Keratinocyte (primary cell): ENCODE data around the gene EVL. TPM values are rescaled to one million over a fixed set of nuclear protein-coding genes. Genes with fewer than 3 reads are reported as not detected.

Experiments used
- DNase-seq: peaks from one replicate; pipeline ENCODE4 v3.0.0-alpha.2; 2011; ENCODE audit warnings: low read depth, missing footprints, low spot score
- FAIRE-seq: peaks from 2 replicates; lab custom pipeline; 2011; peaks lifted over from hg19 to GRCh38; lab: Jason Lieb, UNC
- H2AFZ ChIP-seq: 2 replicates; pipeline ENCODE4 v1.6.0; 2012; ENCODE audit warnings: low read length, control low read depth, inconsistent platforms; ENCODE audit not compliant: control insufficient read depth
- H3K27ac ChIP-seq: 2 replicates; pipeline ENCODE4 v1.5.1; 2011; ENCODE audit warnings: low read length; ENCODE audit not compliant: control insufficient read depth, insufficient read depth
- H3K27me3 ChIP-seq: 3 replicates; pipeline ENCODE4 v1.6.0; 2011; ENCODE audit warnings: low read length; ENCODE audit not compliant: control insufficient read depth, insufficient read depth; ENCODE audit errors: extremely low read depth
- H3K36me3 ChIP-seq, 2 experiments: 2 replicates in 1 of 2; 3 replicates in 1 of 2; pipeline ENCODE4 v1.5.1; 2011; ENCODE audit warnings: low read length in 2 of 2, mild to moderate bottlenecking in 1 of 2; ENCODE audit not compliant: control insufficient read depth in 2 of 2, insufficient read depth in 2 of 2; ENCODE audit errors: extremely low read depth in 1 of 2
- H3K4me1 ChIP-seq: 3 replicates; pipeline ENCODE4 v1.5.1; 2011; ENCODE audit warnings: low read length; ENCODE audit not compliant: control insufficient read depth, insufficient read depth; ENCODE audit errors: extremely low read depth
- H3K4me2 ChIP-seq: 3 replicates; pipeline ENCODE4 v1.6.0; 2011; ENCODE audit warnings: low read depth, low read length; ENCODE audit not compliant: control insufficient read depth, insufficient read depth; ENCODE audit errors: extremely low read depth
- H3K4me3 ChIP-seq, 3 experiments: fragments of 200-600 bp in 1 of 3; sonication (generic) in 1 of 3; 2 replicates in 2 of 3; 3 replicates in 1 of 3; pipeline ENCODE4 v1.5.1; 2011 to 2016; ENCODE audit warnings: low read length in 3 of 3, mild to moderate bottlenecking in 3 of 3, control low read depth in 2 of 3, inconsistent platforms in 1 of 3, low read depth in 1 of 3, mixed read lengths in 1 of 3, mixed run types in 1 of 3, moderate library complexity in 1 of 3; ENCODE audit not compliant: control insufficient read depth in 2 of 3, insufficient read depth in 2 of 3; ENCODE audit errors: extremely low read depth in 1 of 3
- H3K79me2 ChIP-seq: 2 replicates; pipeline ENCODE4 v1.6.0; 2012; ENCODE audit warnings: low read length; ENCODE audit not compliant: control insufficient read depth, insufficient read depth
- H3K9ac ChIP-seq: 3 replicates; pipeline ENCODE4 v1.6.0; 2011; ENCODE audit warnings: low read length; ENCODE audit not compliant: control insufficient read depth, insufficient read depth; ENCODE audit errors: extremely low read depth
- H3K9me1 ChIP-seq: 3 replicates; pipeline ENCODE4 v1.6.0; 2011; ENCODE audit warnings: low read length; ENCODE audit not compliant: control insufficient read depth, insufficient read depth; ENCODE audit errors: extremely low read depth
- H3K9me3 ChIP-seq: 2 replicates; pipeline ENCODE4 v1.5.1; 2012; ENCODE audit warnings: low read depth, low read length; ENCODE audit not compliant: control insufficient read depth
- H4K20me1 ChIP-seq: 3 replicates; pipeline ENCODE4 v1.6.0; 2011; ENCODE audit warnings: low read length; ENCODE audit not compliant: control insufficient read depth, insufficient read depth; ENCODE audit errors: extremely low read depth
- CTCF ChIP-seq, 3 experiments: IDR thresholded peaks in 1 of 3; conservative IDR thresholded peaks in 1 of 3; optimal IDR thresholded peaks in 1 of 3; 2 replicates in 2 of 3; 3 replicates in 1 of 3; pipeline versions ENCODE3 to v1.5.1; 2011; ENCODE audit warnings: low read length in 3 of 3, mild to moderate bottlenecking in 3 of 3, moderate library complexity in 2 of 3, control low read depth in 1 of 3, inconsistent platforms in 1 of 3; ENCODE audit not compliant: insufficient read depth in 2 of 3; ENCODE audit errors: extremely low read depth in 1 of 3
- EZH2 ChIP-seq: IDR thresholded peaks from one replicate; pipeline ENCODE4 v1.6.1; 2012; ENCODE audit warnings: inconsistent platforms, mild to moderate bottlenecking, low read length, moderate library complexity
- dilution Hi-C: fragments of 300-500 bp; cut with MboI; formaldehyde crosslinking; loops from one replicate; pipeline ENCODE4 v1.7.0; 2020; ENCODE audit warnings: low sequenced_read_pairs; ENCODE audit not compliant: extremely low pct_ligation_motif_present
- polyA plus RNA-seq, 5 experiments: library from polyadenylated mRNA; depleted of rRNA in 3 of 5; stranded (reverse) in 3 of 5; stranded (forward) in 1 of 5; unstranded in 1 of 5; fragments of >200 nt; gene quantifications; 1 replicate in 1 of 5; 2 replicates in 3 of 5; 3 replicates in 1 of 5; pipeline versions ENCODE4 v1.2.1 to v1.2.3, GENCODE V29; 2011 to 2012; ENCODE audit warnings: missing spikeins in 2 of 5, low read depth in 1 of 5, low replicate concordance in 1 of 5

EVL gene
- polyA plus RNA-seq, 1 donor (not counting 4 experiments of a cell fraction or from before 2014, with no cell fraction given), result 12.0 TPM

- Histone ChIP-seq H3K4me1 (peaks cover 13% of the 10 kb centered on the region), H4K20me1 (no peaks in the 10 kb centered on the region), H3K36me3 (no peaks in the 10 kb centered on the region), H3K9me1 (no peaks in the 10 kb centered on the region), H3K27ac (no peak overlapping the region), H2AFZ (no peak overlapping the region), H3K27me3 (no peaks in the 10 kb centered on the region), H3K4me3 (no peak overlapping the region), H3K79me2 (no peaks in the 10 kb centered on the region), H3K4me2 (no peak overlapping the region), H3K9ac (no peak overlapping the region), H3K9me3 (no peaks in the 10 kb centered on the region)
- DNase-seq, result no peak
- dilution Hi-C loops, result no loop called here
- no peak for FAIRE-seq
- TF ChIP-seq EZH2, result no peak
- TF ChIP-seq CTCF (optimal IDR thresholded peaks at IDR 0.05 in 1 of 3, IDR thresholded peaks at IDR 0.05 in 1 of 3, conservative IDR thresholded peaks at IDR 0.05 in 1 of 3; ENCODE audit: extremely low read depth in 1 of 3, insufficient read depth in 2 of 3, low read length in 3 of 3), result no peak
Observed at GRCh38 chr14:100134586-100134985, 69.4 kb downstream of the EVL start.

- Histone ChIP-seq H3K36me3 (no peaks in the 10 kb centered on the region), H3K27ac (no peak overlapping the region), H3K4me3 (no peak overlapping the region), H3K9ac (no peak overlapping the region), H3K4me1 (peaks cover 13% of the 10 kb centered on the region), H3K9me3 (no peaks in the 10 kb centered on the region), H3K79me2 (no peaks in the 10 kb centered on the region), H3K27me3 (no peaks in the 10 kb centered on the region), H2AFZ (no peak overlapping the region), H3K4me2 (no peak overlapping the region), H3K9me1 (no peaks in the 10 kb centered on the region), H4K20me1 (no peaks in the 10 kb centered on the region)
- TF ChIP-seq EZH2 (no peak), CTCF (optimal IDR thresholded peaks at IDR 0.05 in 1 of 3, IDR thresholded peaks at IDR 0.05 in 1 of 3, conservative IDR thresholded peaks at IDR 0.05 in 1 of 3; ENCODE audit: extremely low read depth in 1 of 3, insufficient read depth in 2 of 3, low read length in 3 of 3) (no peak)
- dilution Hi-C loops, result no loop called here
- FAIRE-seq, result no peak
- DNase-seq, result no peak
Observed at GRCh38 chr14:100135073-100135472, 69.9 kb downstream of the EVL start.
